ENCODE measurements around the gene PPM1H.

Gene PPM1H

DNA sequence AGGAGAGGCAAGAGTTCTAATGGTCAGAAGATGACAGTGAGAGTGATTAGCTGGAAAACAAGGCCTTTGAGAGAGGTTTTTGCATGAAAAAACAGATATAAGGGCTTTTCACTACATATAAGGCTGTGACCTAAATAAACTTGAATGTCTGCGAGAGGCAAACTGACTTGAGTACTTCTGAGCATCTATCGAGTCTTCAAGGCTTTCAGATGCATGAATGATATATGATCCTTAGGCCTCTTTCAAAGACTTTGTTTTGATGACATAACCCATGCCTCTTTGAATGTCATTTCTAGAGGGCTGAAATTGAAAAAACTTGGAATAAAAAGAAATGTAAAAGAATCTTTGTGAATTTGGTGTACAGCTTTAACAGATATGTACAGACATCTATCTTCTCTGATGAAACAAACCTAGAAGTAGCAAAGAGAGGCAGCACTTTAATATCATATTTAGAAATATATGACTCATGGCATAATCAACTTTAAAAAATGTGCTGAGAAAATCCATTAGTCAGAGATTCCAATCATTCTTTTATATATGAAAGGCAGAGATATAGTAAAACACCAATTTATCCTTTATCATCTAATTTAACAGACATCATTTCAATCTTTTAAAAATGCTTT is 72.6 kb downstream of the PPM1H start:
- no peak overlapping the region for H3K9ac ChIP-seq (ENCODE audit: low read depth, low read length)
- H3K27me3 ChIP-seq (ENCODE audit: insufficient read depth, low read length): no peaks in the 10 kb centered on the region
- H3K27ac ChIP-seq (ENCODE audit: low read length): no peak overlapping the region
- H3K4me3 ChIP-seq (ENCODE audit: low read length): no peak overlapping the region
- no peaks in the 10 kb centered on the region for H3K36me3 ChIP-seq (ENCODE audit: insufficient read depth, low read depth, low read length)
- no peaks in the 10 kb centered on the region for H3K9me3 ChIP-seq (ENCODE audit: insufficient read depth, low read depth, low read length)
- peaks cover 40% of the 10 kb centered on the region; the same call in 1 of the 2 replicates for H3K4me1 ChIP-seq (ENCODE audit: insufficient read depth, low read length)

DNA sequence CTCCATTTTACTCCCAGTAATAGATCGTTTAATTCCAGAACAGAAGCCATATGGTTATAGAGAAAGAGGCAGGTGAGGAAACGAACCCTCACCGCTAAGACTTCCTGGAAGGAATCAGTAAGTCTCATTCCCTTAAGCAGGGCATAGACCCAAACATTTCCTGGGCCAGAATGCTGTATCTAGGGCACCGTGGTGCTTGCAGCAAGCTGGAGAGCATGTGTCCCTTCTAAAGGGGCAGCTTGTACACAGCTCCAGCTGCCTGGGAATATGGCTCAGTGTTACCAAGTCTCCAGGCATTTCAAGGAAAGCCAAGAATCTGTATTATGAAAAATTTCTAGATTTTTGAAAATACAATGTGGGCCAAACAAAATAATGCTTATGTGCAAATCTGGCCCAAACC is 73.4 kb downstream of the PPM1H start:
- Histone ChIP-seq H3K27ac (ENCODE audit: low read length) (no peak overlapping the region), H3K9me3 (ENCODE audit: insufficient read depth, low read depth, low read length) (no peaks in the 10 kb centered on the region), H3K27me3 (ENCODE audit: insufficient read depth, low read length) (no peaks in the 10 kb centered on the region), H3K36me3 (ENCODE audit: insufficient read depth, low read depth, low read length) (no peaks in the 10 kb centered on the region), H3K4me3 (ENCODE audit: low read length) (no peak overlapping the region), H3K4me1 (ENCODE audit: insufficient read depth, low read length) (peaks cover 34% of the 10 kb centered on the region; the same call in 1 of the 2 replicates), H3K9ac (ENCODE audit: low read depth, low read length) (no peak overlapping the region)

DNA sequence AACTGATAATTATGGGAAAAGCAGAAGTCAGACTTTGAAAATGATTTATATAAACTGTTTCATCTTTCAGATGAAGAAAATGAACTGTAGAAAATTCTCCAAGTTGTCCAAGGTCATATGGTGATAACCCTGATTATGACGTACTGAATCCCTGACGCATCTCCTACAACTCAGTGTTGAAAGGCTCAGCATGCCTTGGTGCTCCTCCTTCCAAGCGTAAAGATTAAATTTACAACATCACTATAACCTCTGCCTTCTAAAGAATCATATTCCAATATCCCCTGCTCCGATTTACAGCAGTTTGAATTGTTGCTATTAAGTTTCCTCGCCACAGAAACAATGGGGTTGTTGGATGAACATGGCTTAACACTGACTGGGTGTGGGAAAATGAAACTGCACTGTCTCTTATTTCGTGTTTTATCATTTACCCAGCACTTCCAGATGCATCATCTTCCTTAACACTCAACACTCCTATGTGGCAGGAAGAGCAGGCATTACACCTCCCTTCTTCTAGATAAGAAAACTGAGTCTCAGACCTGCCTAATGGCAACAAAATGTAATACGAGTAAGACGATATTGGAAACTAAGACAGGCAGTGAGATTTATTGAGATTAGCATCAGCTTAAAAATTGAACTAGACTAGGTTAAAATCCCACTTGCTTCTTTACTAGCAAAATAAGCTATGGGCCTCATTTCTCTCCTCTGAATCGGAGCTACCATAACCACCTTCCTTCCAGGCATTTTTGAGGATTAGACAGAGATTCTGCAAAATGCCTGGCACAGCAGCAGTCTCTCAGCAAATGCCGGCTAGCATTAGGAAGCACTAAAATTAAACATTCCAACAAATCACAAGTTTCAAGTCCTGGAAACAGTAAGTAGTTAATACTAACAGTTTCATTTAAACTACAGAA is 74.2 kb downstream of the PPM1H start:
- H3K4me1 ChIP-seq (ENCODE audit: insufficient read depth, low read length): peaks cover 25% of the 10 kb centered on the region; the same call in 1 of the 2 replicates
- H3K9ac ChIP-seq (ENCODE audit: low read depth, low read length): no peak overlapping the region
- H3K36me3 ChIP-seq (ENCODE audit: insufficient read depth, low read depth, low read length): no peaks in the 10 kb centered on the region
- no peak overlapping the region for H3K4me3 ChIP-seq (ENCODE audit: low read length)
- H3K27me3 ChIP-seq (ENCODE audit: insufficient read depth, low read length): no peaks in the 10 kb centered on the region
- H3K9me3 ChIP-seq (ENCODE audit: insufficient read depth, low read depth, low read length): no peaks in the 10 kb centered on the region
- no peak overlapping the region for H3K27ac ChIP-seq (ENCODE audit: low read length)

DNA sequence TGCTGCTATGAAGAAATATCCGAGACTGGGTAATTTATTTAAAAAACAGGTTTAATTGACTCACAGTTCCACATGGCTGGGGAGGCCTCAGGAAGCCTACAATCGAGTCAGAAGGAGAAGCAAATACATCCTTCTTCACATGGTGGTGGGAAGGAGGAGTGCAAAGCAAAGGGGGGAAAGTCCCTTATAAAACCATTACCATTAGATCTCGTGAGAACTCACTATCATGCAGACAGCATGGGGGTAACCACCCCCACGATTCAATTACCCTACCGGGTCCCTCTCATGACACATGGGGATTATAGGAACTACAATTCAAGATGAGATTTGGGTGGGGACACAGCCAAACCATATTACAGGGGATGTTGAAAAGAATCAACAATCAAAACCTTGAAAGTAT is 74.9 kb downstream of the PPM1H start:
- H3K27ac ChIP-seq (ENCODE audit: low read length): no peak overlapping the region

DNA sequence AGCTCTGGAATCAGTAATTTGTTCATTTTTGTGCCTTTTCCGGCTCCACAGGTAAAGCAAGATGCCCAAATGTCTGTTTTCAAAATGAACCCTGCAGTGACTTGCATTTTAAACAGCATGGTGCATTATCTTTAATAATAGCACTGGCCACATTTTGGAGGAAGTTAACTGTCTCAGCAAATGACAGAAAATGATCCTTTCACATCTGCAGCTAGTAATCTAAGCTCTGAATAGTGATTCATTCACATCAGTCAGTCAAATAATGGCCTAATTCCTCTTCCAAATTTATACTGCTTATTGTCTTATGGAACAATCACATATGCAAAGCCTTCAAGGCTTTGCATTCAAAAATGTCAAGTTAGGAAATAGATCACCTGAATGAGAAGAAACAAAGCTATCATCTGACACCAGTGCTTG is 75.6 kb downstream of the PPM1H start:
- Histone ChIP-seq H3K36me3 (ENCODE audit: insufficient read depth, low read depth, low read length) (no peaks in the 10 kb centered on the region), H3K9me3 (ENCODE audit: insufficient read depth, low read depth, low read length) (no peaks in the 10 kb centered on the region), H3K4me1 (ENCODE audit: insufficient read depth, low read length) (peaks cover 25% of the 10 kb centered on the region; the same call in 1 of the 2 replicates), H3K27ac (ENCODE audit: low read length) (no peak overlapping the region), H3K27me3 (ENCODE audit: insufficient read depth, low read length) (no peaks in the 10 kb centered on the region), H3K4me3 (ENCODE audit: low read length) (0 out of 2 replicates have a peak overlapping the region, but pooled peaks have one; percentile 14), H3K9ac (ENCODE audit: low read depth, low read length) (peak overlapping the region; percentile 20; the same call in 1 of the 2 replicates)

More for the DNA sequence above, 74.9 kb downstream of the PPM1H start:
- H3K4me3 ChIP-seq (ENCODE audit: low read length): no peak overlapping the region
- no peaks in the 10 kb centered on the region for H3K27me3 ChIP-seq (ENCODE audit: insufficient read depth, low read length)
- peaks cover 25% of the 10 kb centered on the region; the same call in 1 of the 2 replicates for H3K4me1 ChIP-seq (ENCODE audit: insufficient read depth, low read length)
- peak overlapping the region; percentile 20; the same call in 1 of the 2 replicates for H3K9ac ChIP-seq (ENCODE audit: low read depth, low read length)
- H3K36me3 ChIP-seq (ENCODE audit: insufficient read depth, low read depth, low read length): no peaks in the 10 kb centered on the region
- no peaks in the 10 kb centered on the region for H3K9me3 ChIP-seq (ENCODE audit: insufficient read depth, low read depth, low read length)

DNA sequence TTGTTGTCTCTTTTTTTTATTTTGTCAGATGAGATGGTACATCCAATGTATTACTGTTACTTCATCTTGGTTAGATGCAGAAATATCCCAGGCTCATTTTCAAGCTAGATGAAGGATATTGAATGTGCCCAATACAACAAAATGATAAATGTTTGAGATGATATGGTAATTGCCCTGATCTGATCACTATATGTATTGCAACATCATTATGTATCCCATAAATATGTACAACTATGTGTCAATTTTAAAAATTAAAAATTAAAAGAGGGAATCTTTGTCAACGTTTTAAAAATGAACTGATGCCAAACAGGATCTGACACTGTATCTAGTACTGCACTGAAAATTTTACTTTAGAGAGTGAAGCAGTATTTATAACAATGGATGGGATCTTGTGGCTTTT is 78.5 kb downstream of the PPM1H start:
- no peak overlapping the region for H3K9ac ChIP-seq (ENCODE audit: low read depth, low read length)
- no peaks in the 10 kb centered on the region for H3K36me3 ChIP-seq (ENCODE audit: insufficient read depth, low read depth, low read length)
- H3K4me3 ChIP-seq (ENCODE audit: low read length): no peak overlapping the region
- no peaks in the 10 kb centered on the region for H3K9me3 ChIP-seq (ENCODE audit: insufficient read depth, low read depth, low read length)
- H3K4me1 ChIP-seq (ENCODE audit: insufficient read depth, low read length): peaks cover 22% of the 10 kb centered on the region; the same call in 1 of the 2 replicates
- no peak overlapping the region for H3K27ac ChIP-seq (ENCODE audit: low read length)
- no peaks in the 10 kb centered on the region for H3K27me3 ChIP-seq (ENCODE audit: insufficient read depth, low read length)

DNA sequence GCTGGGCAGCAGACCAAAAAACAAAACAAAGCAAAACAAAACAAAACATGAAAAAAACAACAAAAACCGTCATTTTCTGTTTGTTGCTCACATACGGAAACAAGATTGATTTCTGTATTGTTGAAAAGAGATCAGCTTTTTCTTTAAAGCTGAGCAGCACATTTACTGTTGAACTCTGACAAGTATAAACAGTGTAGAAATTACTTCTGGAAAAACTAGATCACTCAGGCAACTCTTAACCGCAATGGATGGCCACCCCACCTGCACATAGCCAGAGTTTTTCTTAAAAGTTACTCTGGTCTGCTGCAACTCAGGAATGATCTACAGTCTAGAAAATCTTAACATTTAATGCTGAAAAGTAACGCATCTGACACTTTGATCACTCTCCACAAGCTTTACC is 80.9 kb downstream of the PPM1H start:
- H3K4me1 ChIP-seq (ENCODE audit: insufficient read depth, low read length): no peaks in the 10 kb centered on the region; the same call in 1 of the 2 replicates
- H3K9ac ChIP-seq (ENCODE audit: low read depth, low read length): no peak overlapping the region
- H3K9me3 ChIP-seq (ENCODE audit: insufficient read depth, low read depth, low read length): no peaks in the 10 kb centered on the region
- no peak overlapping the region for H3K27ac ChIP-seq (ENCODE audit: low read length)
- no peaks in the 10 kb centered on the region for H3K36me3 ChIP-seq (ENCODE audit: insufficient read depth, low read depth, low read length)
- no peak overlapping the region for H3K4me3 ChIP-seq (ENCODE audit: low read length)
- H3K27me3 ChIP-seq (ENCODE audit: insufficient read depth, low read length): no peaks in the 10 kb centered on the region

DNA sequence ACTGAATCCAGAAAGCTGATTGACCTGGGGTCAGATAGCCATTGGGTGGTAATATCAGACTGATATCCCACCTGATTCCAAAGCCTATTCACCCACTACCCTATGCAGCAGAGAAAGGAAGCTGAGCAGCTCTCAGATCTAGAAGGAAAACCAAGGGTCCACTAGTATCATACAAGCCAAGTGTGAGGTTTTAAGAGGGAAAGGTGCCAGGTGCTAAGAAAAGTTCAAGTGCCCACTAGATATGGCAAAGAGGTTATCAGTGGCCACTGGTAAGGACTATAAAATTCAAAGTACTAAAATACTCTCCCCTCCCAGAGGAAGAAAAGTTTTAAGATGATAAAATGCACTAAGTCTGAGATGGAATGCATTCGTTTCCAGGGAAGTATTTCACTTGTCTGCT is 85.6 kb downstream of the PPM1H start:
- H3K27me3 ChIP-seq (ENCODE audit: insufficient read depth, low read length): no peaks in the 10 kb centered on the region
- H3K9ac ChIP-seq (ENCODE audit: low read depth, low read length): no peak overlapping the region
- no peak overlapping the region for H3K27ac ChIP-seq (ENCODE audit: low read length)
- H3K36me3 ChIP-seq (ENCODE audit: insufficient read depth, low read depth, low read length): no peaks in the 10 kb centered on the region
- peaks cover 15% of the 10 kb centered on the region for H3K4me1 ChIP-seq (ENCODE audit: insufficient read depth, low read length)
- no peak overlapping the region for H3K4me3 ChIP-seq (ENCODE audit: low read length)
- no peaks in the 10 kb centered on the region for H3K9me3 ChIP-seq (ENCODE audit: insufficient read depth, low read depth, low read length)

DNA sequence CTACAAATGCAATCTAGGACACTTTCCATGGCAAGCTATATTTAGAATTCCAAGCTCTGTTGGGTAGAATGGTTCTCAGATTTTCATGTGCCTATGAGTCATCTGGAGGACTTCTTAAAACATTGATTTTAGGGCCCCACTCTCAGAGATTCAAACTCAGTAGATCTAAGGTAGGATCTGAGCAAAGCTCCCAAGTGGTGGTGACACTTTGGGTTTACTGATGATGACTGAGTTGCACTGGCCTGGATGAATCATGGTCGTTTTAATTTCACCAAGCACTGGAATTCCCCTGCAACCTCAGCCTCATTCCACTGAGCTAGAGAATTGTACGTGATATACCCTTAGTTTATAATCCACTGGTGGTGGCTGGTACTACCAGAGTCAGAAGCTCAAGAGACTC is 86.5 kb downstream of the PPM1H start:
- Histone ChIP-seq H3K9me3 (ENCODE audit: insufficient read depth, low read depth, low read length) (no peaks in the 10 kb centered on the region), H3K27ac (ENCODE audit: low read length) (no peak overlapping the region), H3K9ac (ENCODE audit: low read depth, low read length) (no peak overlapping the region), H3K4me1 (ENCODE audit: insufficient read depth, low read length) (peaks cover 25% of the 10 kb centered on the region), H3K4me3 (ENCODE audit: low read length) (no peak overlapping the region), H3K27me3 (ENCODE audit: insufficient read depth, low read length) (no peaks in the 10 kb centered on the region), H3K36me3 (ENCODE audit: insufficient read depth, low read depth, low read length) (no peaks in the 10 kb centered on the region)

DNA sequence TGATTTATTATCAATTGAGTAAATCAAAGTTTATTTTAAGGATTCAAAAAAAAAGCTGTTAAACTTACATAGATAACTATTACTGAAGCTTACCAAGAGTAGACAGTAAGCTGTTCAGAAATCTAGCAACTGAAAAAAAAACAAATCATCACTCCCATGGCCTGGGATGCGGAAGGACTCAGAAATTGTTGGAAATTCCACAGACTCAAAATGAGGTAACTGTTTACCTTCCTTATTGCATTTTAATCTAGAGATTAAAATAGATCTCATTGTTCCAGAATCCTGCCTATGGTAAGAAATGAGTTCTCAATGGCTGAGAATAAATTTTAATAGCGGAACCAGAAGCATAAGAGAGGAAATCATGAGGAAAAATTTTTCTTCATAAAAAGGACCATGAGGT is 87.2 kb downstream of the PPM1H start:
- Histone ChIP-seq H3K9ac (ENCODE audit: low read depth, low read length) (no peak overlapping the region), H3K4me1 (ENCODE audit: insufficient read depth, low read length) (peaks cover 26% of the 10 kb centered on the region), H3K9me3 (ENCODE audit: insufficient read depth, low read depth, low read length) (no peaks in the 10 kb centered on the region), H3K4me3 (ENCODE audit: low read length) (no peak overlapping the region), H3K36me3 (ENCODE audit: insufficient read depth, low read depth, low read length) (no peaks in the 10 kb centered on the region), H3K27me3 (ENCODE audit: insufficient read depth, low read length) (no peaks in the 10 kb centered on the region), H3K27ac (ENCODE audit: low read length) (no peak overlapping the region)

DNA sequence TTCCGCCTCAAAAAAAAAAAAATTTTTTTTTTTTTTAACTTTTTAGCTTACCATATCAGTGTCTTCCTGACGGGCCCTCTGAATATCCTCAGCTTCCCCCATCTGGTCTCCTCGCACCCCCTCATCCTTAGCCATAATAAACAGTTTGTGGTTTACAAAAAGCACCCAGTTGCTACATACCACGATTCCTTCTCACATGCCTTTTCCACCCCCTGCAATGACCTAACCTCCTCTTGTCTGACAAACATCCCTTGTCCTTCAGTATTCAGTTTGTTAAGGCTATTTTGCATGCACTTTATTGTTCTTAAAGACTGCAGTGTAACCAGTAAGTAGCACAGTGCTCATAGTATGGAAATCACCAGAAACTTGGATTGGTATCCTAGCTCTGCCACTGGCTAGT is 88.5 kb downstream of the PPM1H start:
- Histone ChIP-seq H3K27me3 (ENCODE audit: insufficient read depth, low read length) (no peaks in the 10 kb centered on the region), H3K4me3 (ENCODE audit: low read length) (no peak overlapping the region), H3K9ac (ENCODE audit: low read depth, low read length) (no peak overlapping the region), H3K27ac (ENCODE audit: low read length) (no peak overlapping the region), H3K4me1 (ENCODE audit: insufficient read depth, low read length) (peaks cover 26% of the 10 kb centered on the region), H3K36me3 (ENCODE audit: insufficient read depth, low read depth, low read length) (no peaks in the 10 kb centered on the region), H3K9me3 (ENCODE audit: insufficient read depth, low read depth, low read length) (no peaks in the 10 kb centered on the region)

DNA sequence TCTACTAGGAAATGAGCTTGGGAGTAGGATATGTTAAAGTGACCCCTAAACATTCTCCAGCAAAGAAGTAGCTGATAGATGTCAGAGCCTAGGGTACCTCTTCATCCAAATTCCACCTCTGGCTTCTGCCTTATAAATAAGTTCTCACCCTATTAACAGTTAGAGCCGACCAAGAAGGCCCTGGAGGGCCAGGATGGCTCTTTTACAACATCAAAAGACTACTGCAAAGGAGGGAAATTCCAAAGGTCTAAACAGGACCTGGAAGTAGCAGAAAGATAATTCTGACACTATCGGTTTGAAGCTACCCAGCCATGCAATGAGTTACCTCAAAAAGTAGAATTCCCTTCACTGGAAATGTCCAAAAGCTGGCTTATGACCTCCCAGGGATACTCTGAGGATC is 90.0 kb downstream of the PPM1H start:
- no peaks in the 10 kb centered on the region for H3K36me3 ChIP-seq (ENCODE audit: insufficient read depth, low read depth, low read length)
- no peak overlapping the region for H3K9ac ChIP-seq (ENCODE audit: low read depth, low read length)
- no peaks in the 10 kb centered on the region for H3K27me3 ChIP-seq (ENCODE audit: insufficient read depth, low read length)
- peaks cover 26% of the 10 kb centered on the region for H3K4me1 ChIP-seq (ENCODE audit: insufficient read depth, low read length)
- no peak overlapping the region for H3K27ac ChIP-seq (ENCODE audit: low read length)
- no peaks in the 10 kb centered on the region for H3K9me3 ChIP-seq (ENCODE audit: insufficient read depth, low read depth, low read length)
- H3K4me3 ChIP-seq (ENCODE audit: low read length): 0 out of 2 replicates have a peak overlapping the region, but pooled peaks have one; percentile 19
